ENCODE measurements around the gene ZBTB11.
"Not testable (repeated sequence)": the region's sequence is repeated elsewhere in the genome, so short reads cannot be mapped to it uniquely, and the experiment has no call there.

ZBTB11 gene

DNA sequence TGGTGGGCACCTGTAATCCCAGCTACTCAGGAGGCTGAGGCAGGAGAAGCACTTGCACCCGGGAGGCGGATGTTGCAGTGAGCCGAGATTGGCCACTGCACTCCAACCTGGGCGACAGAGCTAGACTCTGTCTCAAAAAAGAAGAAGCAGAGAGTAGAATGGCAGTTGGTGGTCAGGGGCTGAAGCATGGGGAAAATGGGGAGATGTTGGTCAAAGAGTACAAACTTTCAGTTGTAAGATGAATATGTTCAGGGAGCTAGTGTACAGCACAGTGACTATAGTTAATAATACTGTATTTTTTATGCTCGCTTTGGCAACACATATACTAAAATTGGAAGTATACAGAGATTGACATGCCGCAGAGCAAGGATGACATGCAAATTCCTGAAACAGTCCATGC lies 61.4 kb downstream of the ZBTB11 start:
- DNase-seq = no peak

- DNase-seq = not testable (repeated sequence)
Observed at GRCh38 chr3:101613014-101613413, 63.9 kb downstream of the ZBTB11 start.

DNA sequence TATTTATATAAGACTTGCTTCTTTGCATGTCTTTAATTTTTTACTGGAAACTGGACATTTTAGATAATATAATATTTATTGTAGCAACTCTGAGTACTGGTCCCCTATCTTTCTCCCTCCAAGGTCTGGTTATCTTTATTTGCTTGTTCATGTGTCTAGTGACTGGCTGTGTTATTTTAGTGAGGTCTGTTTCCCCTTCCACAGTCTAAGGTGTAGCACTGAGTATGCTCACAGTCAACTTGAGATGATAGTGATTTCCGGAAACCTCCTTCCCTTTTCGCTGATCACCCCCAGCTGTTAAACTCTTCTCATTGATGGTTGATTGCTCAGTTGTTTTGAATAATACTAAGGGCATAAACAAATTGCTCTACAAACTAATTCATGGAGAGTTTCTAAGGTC lies 65.9 kb downstream of the ZBTB11 start:
- DNase-seq = no peak

DNA sequence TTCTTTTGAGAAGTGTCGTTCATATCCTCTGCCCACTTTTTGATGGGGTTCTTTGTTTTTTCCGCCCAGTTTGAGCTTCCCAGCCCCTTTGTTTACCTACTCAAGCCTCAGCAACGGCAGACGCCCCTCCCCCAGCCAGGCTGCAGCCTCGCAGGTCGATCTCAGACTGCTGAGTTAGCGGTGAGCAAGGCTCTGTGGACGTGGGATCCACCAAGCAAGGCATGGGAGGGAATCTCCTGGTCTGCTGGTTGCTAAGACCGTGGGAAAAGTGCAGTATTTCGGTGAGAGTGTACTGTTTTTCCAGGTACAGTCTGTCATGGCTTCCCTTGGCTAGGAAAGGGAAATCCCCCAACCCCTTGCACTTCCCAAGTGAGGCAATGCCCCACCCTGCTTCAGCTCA lies 71.5 kb downstream of the ZBTB11 start:
- not testable (repeated sequence) for DNase-seq

- no peak for DNase-seq
Observed at GRCh38 chr3:101603184-101603583, 73.7 kb downstream of the ZBTB11 start.

DNA sequence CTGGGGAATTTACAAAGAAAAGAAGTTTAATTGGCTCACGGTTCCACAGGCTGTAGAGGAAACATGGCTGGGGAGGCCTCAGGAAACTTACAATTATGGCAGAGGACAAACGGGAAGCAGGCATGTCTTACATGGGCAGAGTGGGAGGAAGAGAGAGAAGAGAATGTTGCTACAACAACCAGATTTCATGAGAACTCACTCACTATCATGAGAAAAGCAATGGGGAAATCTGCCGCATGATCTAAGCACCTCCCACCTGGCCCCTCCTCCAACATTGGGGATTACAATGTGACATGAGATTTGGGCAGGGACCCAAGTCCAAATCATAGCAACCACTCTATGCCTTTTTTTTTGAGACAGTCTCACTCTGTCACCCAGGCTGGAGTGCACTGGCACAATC lies 74.2 kb downstream of the ZBTB11 start:
- DNase-seq = no peak

Measured in T-helper 9 cell (primary cell).